GM12873 (cell line): ENCODE results near the gene TLCD2.

ENCODE experiments used
- CTCF ChIP-seq: IDR thresholded peaks from 2 replicates; pipeline ENCODE4 v1.5.1; 2012; ENCODE audit warnings: low read depth, mild to moderate bottlenecking, moderate library complexity, low read length, control low read depth; ENCODE audit not compliant: insufficient read depth; ENCODE audit errors: missing control alignments

Gene TLCD2

GRCh38 chr17:1753767-1754429 lies 43.7 kb upstream of the TLCD2 start:
- TF ChIP-seq CTCF = no peak

- TF ChIP-seq CTCF = no peak
Measured at GRCh38 chr17:1752425-1753262, 42.5 kb upstream of the TLCD2 start.

GRCh38 chr17:1750628-1751027 lies 40.5 kb upstream of the TLCD2 start:
- TF ChIP-seq CTCF = no peak

GRCh38 chr17:1746975-1747543 lies 36.9 kb upstream of the TLCD2 start:
- no peak for TF ChIP-seq CTCF

GRCh38 chr17:1745513-1746020 lies 35.4 kb upstream of the TLCD2 start:
- TF ChIP-seq CTCF = no peak

- TF ChIP-seq CTCF = no peak
Measured at GRCh38 chr17:1744551-1745512, 34.7 kb upstream of the TLCD2 start.
